Measurements from ENCODE around the gene ELOA. TPM values are rescaled to one million over a fixed set of nuclear protein-coding genes. Genes with fewer than 3 reads are reported as not detected.
"Not testable (repeated sequence)": the region's sequence is repeated elsewhere in the genome, so short reads cannot be mapped to it uniquely, and the experiment has no call there.

ELOA gene
- polyA plus RNA-seq, 3 donors: 34.3 to 38.2 (median 36.0) TPM

GRCh38 chr1:23727362-23727811 lies 15.9 kb upstream of the ELOA start:
- no peak for DNase-seq

GRCh38 chr1:23732363-23733224 lies 10.7 kb upstream of the ELOA start:
- DNase-seq: no peak

GRCh38 chr1:23733281-23733680 lies 10.0 kb upstream of the ELOA start:
- DNase-seq: not testable (repeated sequence)

- DNase-seq: no peak
Observed at GRCh38 chr1:23736437-23737134, 6.7 kb upstream of the ELOA start.

GRCh38 chr1:23741609-23742008 lies 1.7 kb upstream of the ELOA start:
- DNase-seq: no peak

- DNase-seq: peak; percentile 26
Observed at GRCh38 chr1:23742670-23743286, 493 bp upstream of the ELOA start.

GRCh38 chr1:23745515-23745914 lies 2.2 kb downstream of the ELOA start:
- DNase-seq: no peak

- no peak for DNase-seq
Observed at GRCh38 chr1:23748016-23748415, 4.7 kb downstream of the ELOA start.

- peak; percentile 30 for DNase-seq
Observed at GRCh38 chr1:23751050-23751814, 8.0 kb downstream of the ELOA start.

GRCh38 chr1:23751815-23752200 lies 8.5 kb downstream of the ELOA start:
- DNase-seq: no peak

- no peak for DNase-seq
Observed at GRCh38 chr1:23752909-23753308, 9.6 kb downstream of the ELOA start.

GRCh38 chr1:23756676-23757075 lies 13.4 kb downstream of the ELOA start:
- no peak for DNase-seq

GRCh38 chr1:23757812-23758211 lies 14.5 kb downstream of the ELOA start:
- no peak for DNase-seq

GRCh38 chr1:23759277-23759676 lies 16.0 kb downstream of the ELOA start:
- DNase-seq: no peak

GRCh38 chr1:23763041-23763577 lies 19.8 kb downstream of the ELOA start:
- DNase-seq: no peak

- no peak for DNase-seq
Observed at GRCh38 chr1:23768733-23769132, 25.5 kb downstream of the ELOA start.

GRCh38 chr1:23772049-23772853 lies 29.0 kb downstream of the ELOA start:
- peak; percentile 75 for DNase-seq

GRCh38 chr1:23772854-23773242 lies 29.6 kb downstream of the ELOA start:
- DNase-seq: no peak

- no peak for DNase-seq
Observed at GRCh38 chr1:23774174-23774880, 31.1 kb downstream of the ELOA start.

- DNase-seq: no peak
Observed at GRCh38 chr1:23776217-23776616, 32.9 kb downstream of the ELOA start.

All from renal pelvis (tissue), 4 donors.